H7 (cell line): ENCODE measurements around the gene IMMT. TPM values are rescaled to one million over a fixed set of nuclear protein-coding genes. Genes with fewer than 3 reads are reported as not detected.

Source experiments
- DNase-seq: peaks from one replicate; pipeline ENCODE4 v3.0.0; 2012
- H3K27me3 ChIP-seq: 2 replicates; pipeline ENCODE4 v1.6.0; 2011; ENCODE audit warnings: mild to moderate bottlenecking, low read length; ENCODE audit not compliant: control insufficient read depth, insufficient read depth
- H3K36me3 ChIP-seq: replicated peaks from 2 replicates; pipeline ENCODE4 v1.5.1; 2011; ENCODE audit warnings: low read length; ENCODE audit not compliant: control insufficient read depth, insufficient read depth
- H3K4me3 ChIP-seq: 2 replicates; pipeline ENCODE4 v1.5.1; 2011; ENCODE audit warnings: low read depth, mild to moderate bottlenecking, control low read depth, low read length, moderate library complexity; ENCODE audit not compliant: insufficient read depth
- total RNA-seq: library from RNA; depleted of rRNA; stranded (reverse); fragments of >200 nt; shearing (Covaris generic); gene quantifications from 2 replicates; pipeline ENCODE4 v1.2.3, GENCODE V29; 2014; rRNA removed

Gene IMMT
- total RNA-seq, 1 experiment from 2014 or later = 106 TPM

GRCh38 chr2:86123328-86123925 is 71.8 kb downstream of the IMMT start:
- Histone ChIP-seq H3K4me3 (no peak overlapping the region), H3K36me3 (peaks cover 58% of the 10 kb centered on the region), H3K27me3 (no peaks in the 10 kb centered on the region)
- no peak for DNase-seq

- Histone ChIP-seq H3K27me3 (no peaks in the 10 kb centered on the region), H3K36me3 (peaks cover 47% of the 10 kb centered on the region)
Observed at GRCh38 chr2:86118130-86118529, 77.1 kb downstream of the IMMT start.

GRCh38 chr2:86107031-86107430 is 88.2 kb downstream of the IMMT start:
- no peaks in the 10 kb centered on the region for H3K27me3 ChIP-seq
- peak overlapping the region; percentile 87 for H3K4me3 ChIP-seq
- DNase-seq = no peak
- H3K36me3 ChIP-seq = peaks cover 28% of the 10 kb centered on the region

More at GRCh38 chr2:86118130-86118529, 77.1 kb downstream of the IMMT start:
- DNase-seq = no peak
- H3K4me3 ChIP-seq = no peak overlapping the region

- Histone ChIP-seq H3K27me3 (no peaks in the 10 kb centered on the region), H3K4me3 (peak within 1 kb of the TSS; percentile 87), H3K36me3 (peaks cover 28% of the 10 kb centered on the region)
- peak; percentile 90 for DNase-seq
Observed at GRCh38 chr2:86105969-86106945, 89.0 kb downstream of the IMMT start, which contains the start of gene PTCD3. PTCD3 (plus strand) TSS chr2:86106235; CDS start chr2:86106248, 13 bp downstream.

- H3K27me3 ChIP-seq = no peaks in the 10 kb centered on the region
- H3K4me3 ChIP-seq = peak within 1 kb of the TSS; percentile 87
- DNase-seq = peak; percentile 79
- peaks cover 23% of the 10 kb centered on the region for H3K36me3 ChIP-seq
Observed at GRCh38 chr2:86105252-86105968, 89.9 kb downstream of the IMMT start, which contains the start of gene POLR1A. POLR1A (minus strand) TSS chr2:86105886; CDS start chr2:86105776, 110 bp downstream.

GRCh38 chr2:86102157-86102556 is 93.1 kb downstream of the IMMT start:
- DNase-seq = no peak
- H3K4me3 ChIP-seq = no peak overlapping the region
- H3K27me3 ChIP-seq = no peaks in the 10 kb centered on the region
- H3K36me3 ChIP-seq = peaks cover 17% of the 10 kb centered on the region

- no peak for DNase-seq
- peaks cover 15% of the 10 kb centered on the region for H3K36me3 ChIP-seq
- H3K4me3 ChIP-seq = no peak overlapping the region
- no peaks in the 10 kb centered on the region for H3K27me3 ChIP-seq
Observed at GRCh38 chr2:86097913-86098312, 97.3 kb downstream of the IMMT start.

- Histone ChIP-seq H3K36me3 (peaks cover 14% of the 10 kb centered on the region), H3K27me3 (no peaks in the 10 kb centered on the region), H3K4me3 (no peak overlapping the region)
- DNase-seq = no peak
Observed at GRCh38 chr2:86097114-86097896, 98.0 kb downstream of the IMMT start.

- peaks cover 20% of the 10 kb centered on the region for H3K36me3 ChIP-seq
- H3K4me3 ChIP-seq = no peak overlapping the region
- no peaks in the 10 kb centered on the region for H3K27me3 ChIP-seq
- DNase-seq = no peak
Observed at GRCh38 chr2:86094229-86094628, 101.0 kb downstream of the IMMT start.

Other genes with a start within 250 kb of the IMMT start
- gene POLR1A, start 89.6 kb downstream of the IMMT start, total RNA-seq = 16.3 and 19.9 TPM in 2 replicates
- 163 and 283 TPM in 2 replicates for gene PTCD3, start 89.2 kb downstream of the IMMT start, total RNA-seq
- gene MRPL35, start 4.0 kb upstream of the IMMT start, total RNA-seq = 20.9 and 27.7 TPM in 2 replicates
- gene REEP1, start 142.2 kb upstream of the IMMT start, total RNA-seq = 0.48 and 0.59 TPM in 2 replicates
- 10.3 and 14.5 TPM in 2 replicates for gene KDM3A, start 245.9 kb upstream of the IMMT start, total RNA-seq